Ascending aorta (tissue), 2 donors: ENCODE measurements around the gene GLDC. TPM values are rescaled to one million over a fixed set of nuclear protein-coding genes. Genes with fewer than 3 reads are reported as not detected.

ENCODE experiments used
- DNase-seq, 2 donors: peaks; one replicate each; pipeline ENCODE4 v3.0.0-alpha.2; 2019; ENCODE audit warnings: low spot score in 2 of 2
- H3K27ac ChIP-seq, 2 donors: fragments of 200-600 bp; sonication (generic); one replicate each; pipeline ENCODE4 v1.5.1; 2016 to 2017; ENCODE audit warnings: mild to moderate bottlenecking in 1 of 2
- H3K27me3 ChIP-seq: fragments of 200-600 bp; sonication (generic); one replicate; pipeline ENCODE4 v1.5.1; 2017
- H3K36me3 ChIP-seq, 2 donors: fragments of 200-600 bp; sonication (generic); one replicate each; pipeline ENCODE4 v1.5.1; 2016
- H3K4me1 ChIP-seq, 2 donors: fragments of 200-600 bp; sonication (generic); one replicate each; pipeline ENCODE4 v1.5.1; 2016 to 2017; ENCODE audit warnings: mild to moderate bottlenecking in 1 of 2
- H3K4me3 ChIP-seq, 2 donors: fragments of 200-600 bp; sonication (generic); one replicate each; pipeline ENCODE4 v1.5.1; 2016 to 2017; ENCODE audit warnings: mild to moderate bottlenecking in 1 of 2
- H3K9me3 ChIP-seq, 2 donors: fragments of 200-600 bp; sonication (generic); one replicate each; pipeline ENCODE4 v1.5.1; 2016
- CTCF ChIP-seq, 3 experiments: fragments of 200-600 bp in 2 of 3; fragments of 450-650 bp in 1 of 3; sonication (generic) in 2 of 3; IDR thresholded peaks; one replicate each; pipeline ENCODE4 v1.5.1; 2016 to 2019; ENCODE audit warnings: antibody characterized with exemption in 3 of 3, mild to moderate bottlenecking in 1 of 3, moderate library complexity in 1 of 3
- intact Hi-C: fragments of 100-400 bp; cut with DNase I; formaldehyde crosslinking; loops from one replicate; pipeline ENCODE4 v1.15.1; 2023
- total RNA-seq: library from RNA; depleted of rRNA; stranded (reverse); fragments of >200 nt; gene quantifications from one replicate; pipeline ENCODE4 v1.1.0, GENCODE V29; 2016

GLDC gene
- total RNA-seq, 1 donor from 2014 or later, result 0.64 TPM

- intact Hi-C loops, result no loop called here
- DNase-seq, result no peak
- no peaks in the 10 kb centered on the region for H3K4me1 ChIP-seq
- no peak for TF ChIP-seq CTCF (IDR thresholded peaks at IDR 0.05)
- no peaks in the 10 kb centered on the region for H3K36me3 ChIP-seq
- H3K9me3 ChIP-seq, result no peaks in the 10 kb centered on the region
- H3K27me3 ChIP-seq, result no peaks in the 10 kb centered on the region
- H3K4me3 ChIP-seq, result no peak overlapping the region
- no peak overlapping the region for H3K27ac ChIP-seq
Observed at GRCh38 chr9:6579613-6580012, 65.9 kb downstream of the GLDC start.

- TF ChIP-seq CTCF (IDR thresholded peaks at IDR 0.05), result no peak
- H3K4me3 ChIP-seq, result no peak overlapping the region
- H3K4me1 ChIP-seq, result no peaks in the 10 kb centered on the region
- H3K27ac ChIP-seq, result no peak overlapping the region
- H3K36me3 ChIP-seq, result no peaks in the 10 kb centered on the region
- intact Hi-C loops, result no loop called here
- no peak for DNase-seq
- no peaks in the 10 kb centered on the region for H3K27me3 ChIP-seq
- no peaks in the 10 kb centered on the region for H3K9me3 ChIP-seq
Observed at GRCh38 chr9:6576987-6577386, 68.5 kb downstream of the GLDC start.

- Histone ChIP-seq H3K36me3 (no peaks in the 10 kb centered on the region), H3K27me3 (no peaks in the 10 kb centered on the region), H3K9me3 (no peaks in the 10 kb centered on the region), H3K27ac (no peak overlapping the region), H3K4me1 (no peaks in the 10 kb centered on the region), H3K4me3 (no peak overlapping the region)
- TF ChIP-seq CTCF (IDR thresholded peaks at IDR 0.05), result no peak
- DNase-seq, result no peak
- intact Hi-C loops, result no loop called here
Observed at GRCh38 chr9:6575324-6576034, 70.0 kb downstream of the GLDC start.

- Histone ChIP-seq H3K4me1 (peaks cover 0 to 14% of the 10 kb centered on the region in 2 donors), H3K36me3 (no peaks in the 10 kb centered on the region), H3K27me3 (no peaks in the 10 kb centered on the region), H3K4me3 (peak overlapping the region in 1 of 2 donors; percentile 27), H3K9me3 (no peaks in the 10 kb centered on the region), H3K27ac (peak overlapping the region; percentile 64 to 84)
- intact Hi-C loops, result loop anchor here (2.0 to 10.0 kb wide), 6 partner anchors 72 to 562 kb away; partner anchors contain the start of genes KDM4C and UHRF2
- TF ChIP-seq CTCF (IDR thresholded peaks at IDR 0.05), result no peak
- no peak for DNase-seq
Observed at GRCh38 chr9:6567140-6567591, 78.4 kb downstream of the GLDC start.

GRCh38 chr9:6566409-6567139 lies 79.0 kb downstream of the GLDC start:
- Histone ChIP-seq H3K27me3 (no peaks in the 10 kb centered on the region), H3K4me1 (peaks cover 0 to 14% of the 10 kb centered on the region in 2 donors), H3K27ac (peak overlapping the region; percentile 72 to 84), H3K4me3 (peak overlapping the region in 1 of 2 donors; percentile 27), H3K9me3 (no peaks in the 10 kb centered on the region), H3K36me3 (no peaks in the 10 kb centered on the region)
- no peak for TF ChIP-seq CTCF (IDR thresholded peaks at IDR 0.05)
- intact Hi-C loops, result loop anchor here (2.0 to 10.0 kb wide), 6 partner anchors 72 to 562 kb away; partner anchors contain the start of genes KDM4C and UHRF2
- peak; percentile 40 to 88 for DNase-seq
